HG03571 (cell line): ENCODE data around the gene CNTFR.

ENCODE experiments used
- ATAC-seq: cut with Tn5 transposase; IDR thresholded peaks from one replicate; pipeline ENCODE4 v1.9.1; 2021; ENCODE audit not compliant: unreplicated experiment

Gene CNTFR

DNA sequence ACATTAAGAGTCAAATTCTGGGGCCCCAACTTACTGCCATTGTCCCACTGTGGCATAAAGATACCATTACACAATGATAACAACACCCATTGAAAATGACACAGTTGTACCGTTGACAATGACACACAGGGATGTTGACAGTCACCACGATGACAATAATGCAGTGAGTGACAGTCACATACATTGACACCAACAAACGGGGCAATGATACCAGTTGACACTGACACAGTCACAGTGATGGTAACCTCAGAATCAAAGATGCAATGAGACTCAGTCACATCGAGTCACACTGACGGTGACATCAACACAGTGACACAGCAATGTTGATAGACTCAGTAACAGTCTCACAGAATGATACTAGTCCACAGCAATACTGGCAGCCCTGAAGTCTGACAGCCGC, 16.9 kb downstream of the CNTFR start:
- ATAC-seq, result no peak

DNA sequence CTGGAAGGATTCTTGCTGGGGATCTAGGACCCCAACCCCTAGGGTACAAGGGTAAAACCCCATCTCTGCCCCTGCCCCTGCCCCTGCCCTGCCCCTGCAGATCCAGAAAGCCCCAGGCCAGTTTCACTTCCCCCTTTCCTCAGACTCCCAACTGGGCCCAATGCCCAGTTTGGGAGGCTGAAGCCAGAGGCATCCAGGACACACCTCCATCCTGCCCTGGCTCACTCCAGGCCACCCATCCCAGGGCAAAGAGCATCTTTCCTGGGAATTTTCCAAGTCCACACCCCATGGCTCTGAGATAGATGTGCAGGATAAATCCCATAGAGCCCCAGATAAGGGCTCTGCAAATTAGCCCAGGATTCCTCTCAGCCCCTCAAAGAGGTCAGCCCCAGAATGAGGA, 17.4 kb downstream of the CNTFR start:
- no peak for ATAC-seq

DNA sequence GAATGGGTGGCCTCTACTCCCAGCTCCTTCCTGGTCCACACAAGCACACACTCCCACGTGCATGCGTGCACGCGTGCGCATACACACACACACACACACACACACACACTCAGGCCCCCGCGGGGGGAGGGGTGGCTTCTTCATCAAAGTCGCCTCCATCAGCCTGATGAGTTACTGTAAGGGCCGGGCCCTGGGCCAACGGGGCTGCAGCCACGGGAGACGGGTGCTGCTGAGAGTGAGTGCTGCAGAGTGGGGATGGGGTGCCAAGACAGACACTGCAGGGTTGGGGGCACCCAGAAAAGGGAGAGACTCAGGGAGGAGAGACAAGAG, 18.1 kb downstream of the CNTFR start:
- ATAC-seq, result no peak

DNA sequence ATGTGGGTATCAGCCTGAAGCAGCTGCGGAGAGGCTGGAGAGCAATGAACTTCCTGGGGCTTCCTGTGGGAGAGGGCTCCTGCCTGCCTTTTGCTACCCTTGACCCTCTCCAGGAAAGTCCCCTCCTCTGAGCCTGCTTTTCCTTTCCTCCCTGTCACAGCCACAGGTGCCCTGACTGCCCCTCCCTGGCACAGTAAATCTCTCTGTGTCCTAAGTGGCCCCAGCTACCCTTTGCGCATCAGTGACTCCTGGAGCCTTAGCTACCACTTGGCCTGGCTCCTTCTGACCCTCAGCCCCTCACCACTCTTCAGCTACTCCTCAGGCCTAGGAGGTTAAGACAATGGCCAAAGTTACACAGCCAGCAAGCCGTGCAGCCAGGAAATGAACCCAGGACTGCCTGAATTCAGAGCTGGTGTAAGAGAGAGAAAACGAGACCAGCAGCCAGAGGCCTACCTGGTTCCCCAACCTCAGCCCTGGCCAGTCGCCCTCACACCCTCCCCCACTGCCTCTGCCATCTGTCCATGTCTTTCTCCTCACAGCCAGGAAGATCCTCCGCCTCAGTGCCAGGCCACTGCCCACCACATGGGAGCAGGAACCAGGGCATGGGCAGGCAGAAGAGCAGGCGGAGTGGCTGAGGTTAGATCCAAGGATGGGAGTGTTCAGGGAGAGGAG, 18.6 kb downstream of the CNTFR start:
- no peak for ATAC-seq

DNA sequence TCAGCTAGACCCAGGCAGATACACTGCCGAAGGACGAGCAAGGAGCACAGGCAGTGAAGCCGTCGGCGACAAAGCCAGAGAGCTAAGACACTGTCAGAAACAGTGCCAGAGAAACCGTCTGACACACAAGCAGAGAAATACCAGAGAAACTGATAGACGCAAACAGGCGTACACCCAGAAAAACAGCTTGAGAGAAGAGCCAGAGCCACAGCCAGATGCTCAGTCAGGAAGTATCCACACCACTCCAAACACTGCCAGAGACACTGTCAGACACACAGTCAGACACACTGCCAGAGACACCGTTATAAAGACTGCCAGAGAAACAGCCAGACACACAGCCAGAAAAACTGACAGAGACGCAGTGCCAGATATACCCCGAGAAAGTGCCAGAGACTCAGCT, 19.1 kb downstream of the CNTFR start:
- no peak for ATAC-seq

DNA sequence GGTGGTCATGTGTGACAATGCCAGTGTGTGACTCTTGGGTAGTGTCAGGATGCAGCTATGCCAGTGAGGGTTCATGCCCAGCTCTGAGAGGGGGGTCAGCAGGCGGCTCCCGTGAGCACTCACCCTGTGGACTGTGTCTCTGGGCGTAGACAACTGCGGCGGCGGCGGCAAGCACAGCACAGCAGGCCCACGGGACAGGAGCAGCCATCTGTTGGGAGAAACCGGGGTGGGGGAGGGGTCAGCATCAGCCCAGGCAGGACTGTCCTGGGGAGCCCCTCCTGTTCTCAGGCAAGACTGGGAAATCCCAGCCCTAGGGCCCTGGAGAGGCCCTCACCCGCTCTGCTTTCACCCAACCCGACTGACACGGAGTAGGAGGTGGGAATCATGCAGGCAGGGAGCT, 20.8 kb downstream of the CNTFR start:
- ATAC-seq, result no peak

DNA sequence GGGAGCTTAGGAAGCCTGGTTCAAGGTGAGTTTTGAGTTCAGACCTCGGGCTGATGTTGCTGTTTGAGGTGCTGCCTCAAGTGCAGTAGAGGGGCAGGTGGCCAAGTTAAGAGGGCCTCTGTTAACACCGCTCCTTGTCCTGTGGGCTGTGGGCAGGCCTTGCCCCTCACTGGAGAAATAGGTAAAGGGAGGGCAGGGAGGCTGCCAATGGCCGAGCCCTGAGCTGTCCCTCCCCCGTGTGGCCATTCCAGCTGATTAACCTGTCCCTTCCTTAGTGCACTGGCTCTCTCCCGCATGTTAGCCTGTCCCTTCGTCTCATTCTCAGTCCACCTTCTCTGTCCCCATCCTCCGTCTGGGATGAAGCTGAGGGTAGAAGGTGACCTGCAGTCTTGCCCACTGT, 21.4 kb downstream of the CNTFR start:
- no peak for ATAC-seq

DNA sequence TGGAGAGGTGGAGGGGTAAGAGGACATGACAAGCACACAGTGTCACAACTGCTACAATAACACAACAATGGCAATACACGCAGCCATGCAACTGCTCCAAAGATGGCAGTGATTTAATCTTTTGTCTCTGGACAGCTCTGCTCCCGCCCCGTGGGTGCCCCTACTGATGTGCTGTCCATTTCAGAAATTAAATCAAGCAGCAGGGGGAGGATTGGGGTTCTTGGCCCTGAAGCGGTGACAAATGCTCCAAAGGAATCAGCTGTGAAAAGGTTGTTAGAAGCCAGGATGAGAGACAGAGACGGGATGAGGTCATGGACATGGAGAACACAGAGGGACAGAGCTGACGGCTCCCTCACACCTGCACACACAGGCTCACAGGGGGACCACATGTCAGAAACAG, 22.6 kb downstream of the CNTFR start:
- no peak for ATAC-seq

DNA sequence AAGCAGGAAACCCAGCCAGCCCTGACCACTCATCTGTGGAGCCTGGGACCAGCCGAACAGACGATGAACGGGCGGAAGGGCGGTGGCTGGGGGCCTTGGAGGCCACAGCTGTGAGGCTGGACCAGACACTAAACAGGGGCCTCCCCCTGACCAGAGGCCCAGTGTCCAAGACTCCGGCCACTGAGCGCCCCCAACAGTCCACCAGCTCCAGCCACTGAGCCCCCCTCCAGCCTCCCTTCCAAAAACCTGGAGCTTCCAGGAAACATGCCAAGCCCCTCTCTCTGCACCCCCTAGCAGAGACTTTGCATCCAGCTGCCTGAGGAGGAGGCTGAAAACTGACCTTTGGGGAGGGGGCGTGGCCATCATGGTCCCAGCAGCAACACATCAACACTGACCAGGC, 23.2 kb downstream of the CNTFR start:
- ATAC-seq, result no peak

DNA sequence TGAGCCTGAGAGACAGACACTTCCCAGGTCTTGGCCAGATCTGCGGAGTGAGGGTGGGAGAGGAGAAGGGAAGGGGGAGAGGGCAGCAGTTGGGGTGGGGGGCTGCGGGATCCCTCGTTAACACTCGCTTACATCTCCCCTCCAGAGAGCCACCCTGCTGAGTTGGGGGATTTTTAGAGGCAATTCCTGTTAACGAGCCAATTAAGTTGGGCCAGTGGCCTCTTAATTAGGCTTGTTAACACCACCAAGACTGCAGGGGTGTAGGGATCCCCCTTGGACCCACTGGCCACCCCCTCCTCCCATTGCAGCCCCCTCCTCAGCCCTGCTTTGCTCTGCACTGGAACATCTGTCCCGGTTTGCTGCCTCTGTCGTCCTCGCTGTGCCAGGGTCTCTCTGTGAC, 23.7 kb downstream of the CNTFR start:
- ATAC-seq, result no peak

DNA sequence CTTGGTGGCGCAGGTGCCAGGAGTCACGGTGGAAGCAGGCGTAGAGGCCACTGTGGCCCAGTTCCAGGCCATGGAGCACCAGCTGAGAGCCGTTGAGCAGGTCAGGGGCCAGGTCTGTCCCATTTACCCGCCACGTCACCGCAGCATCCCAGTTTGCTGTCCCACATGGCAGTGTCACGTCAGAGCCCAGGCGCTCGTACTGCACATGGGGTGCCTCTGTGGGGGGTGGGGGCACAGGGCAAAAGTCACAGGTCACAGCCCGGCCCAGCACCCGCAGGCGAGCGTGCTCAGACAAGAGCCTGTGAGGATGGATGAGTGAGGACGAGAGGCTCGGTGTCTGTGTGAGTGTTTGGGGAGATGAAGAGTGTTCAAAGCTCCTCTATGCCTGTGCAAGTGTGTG, 24.9 kb downstream of the CNTFR start:
- ATAC-seq, result no peak

DNA sequence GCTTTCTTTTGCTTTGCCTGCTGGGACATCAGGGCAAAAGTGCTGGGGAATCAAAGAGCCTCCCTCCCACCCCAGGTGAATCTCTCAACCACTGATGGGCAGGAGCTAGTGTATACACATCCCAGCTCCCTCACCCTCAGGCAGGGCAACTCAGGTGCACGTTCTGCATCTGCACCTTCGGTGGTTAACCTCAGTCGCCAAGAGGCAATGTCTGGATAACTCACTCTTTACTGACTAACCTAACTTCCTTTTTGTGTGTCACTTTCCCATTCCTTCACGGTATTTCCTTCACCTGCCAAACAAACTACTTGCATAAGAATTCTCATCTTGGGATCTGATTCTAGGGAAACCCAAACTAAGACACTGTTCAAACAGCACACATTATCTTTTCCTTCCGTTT, 26.3 kb downstream of the CNTFR start:
- ATAC-seq, result no peak

DNA sequence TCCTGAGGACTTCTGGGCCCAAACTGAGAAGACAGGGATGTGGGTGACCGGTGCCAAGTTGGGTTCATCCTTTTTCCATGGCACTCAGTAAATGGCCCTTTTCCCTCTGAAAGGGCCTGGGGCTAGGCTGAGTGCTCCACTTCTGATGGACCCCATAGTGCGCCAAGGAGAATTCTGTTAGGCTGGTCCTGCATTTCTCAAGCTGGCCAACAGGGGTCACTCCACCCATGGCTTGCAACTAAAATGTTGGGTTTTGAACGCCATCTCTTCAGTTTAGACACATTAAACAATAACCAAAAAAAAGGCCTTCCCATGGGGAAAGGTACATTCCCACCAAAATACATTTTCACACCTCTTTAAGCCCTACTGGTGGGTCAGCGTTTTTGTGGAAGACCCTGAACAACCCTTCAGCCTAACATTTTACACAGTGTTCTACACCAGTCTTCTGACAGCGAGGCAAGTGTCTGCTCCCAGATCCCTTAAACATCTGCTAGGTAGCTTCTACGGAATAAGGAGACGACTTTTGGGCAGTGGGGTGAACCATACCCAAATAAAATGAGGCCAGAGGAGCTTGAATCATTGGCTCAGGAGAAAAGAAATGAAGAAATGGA, 27.3 kb downstream of the CNTFR start:
- no peak for ATAC-seq

DNA sequence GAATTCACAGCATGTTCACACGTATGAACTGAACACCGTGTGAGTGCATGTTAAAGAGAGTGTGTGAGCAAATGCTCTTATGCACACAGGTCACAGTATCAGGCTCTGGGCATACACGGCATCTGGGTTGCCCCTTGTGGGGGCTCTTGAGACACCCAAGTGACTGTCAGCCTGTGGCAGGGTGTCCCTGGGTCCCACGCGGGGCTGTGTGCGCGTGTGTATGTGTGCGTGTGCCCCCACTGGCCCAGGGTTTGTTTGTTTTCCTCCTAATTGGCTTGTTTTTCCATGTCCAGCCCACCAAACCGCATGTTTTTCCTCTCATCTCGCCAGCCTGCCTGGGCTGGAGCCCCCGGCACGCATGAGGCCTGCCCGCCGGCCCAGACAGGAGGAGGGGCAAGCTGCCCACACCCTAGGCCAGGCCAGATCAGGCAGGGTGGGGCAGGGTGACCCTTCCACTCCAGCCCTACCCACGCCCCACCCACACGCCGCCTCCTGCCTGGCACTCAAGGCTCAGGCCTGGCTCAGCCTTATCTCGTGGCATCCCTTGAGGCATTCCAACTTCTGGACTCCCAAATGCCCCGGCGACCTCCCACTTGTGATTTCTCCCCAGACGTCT, 28.8 kb downstream of the CNTFR start:
- ATAC-seq, result no peak

DNA sequence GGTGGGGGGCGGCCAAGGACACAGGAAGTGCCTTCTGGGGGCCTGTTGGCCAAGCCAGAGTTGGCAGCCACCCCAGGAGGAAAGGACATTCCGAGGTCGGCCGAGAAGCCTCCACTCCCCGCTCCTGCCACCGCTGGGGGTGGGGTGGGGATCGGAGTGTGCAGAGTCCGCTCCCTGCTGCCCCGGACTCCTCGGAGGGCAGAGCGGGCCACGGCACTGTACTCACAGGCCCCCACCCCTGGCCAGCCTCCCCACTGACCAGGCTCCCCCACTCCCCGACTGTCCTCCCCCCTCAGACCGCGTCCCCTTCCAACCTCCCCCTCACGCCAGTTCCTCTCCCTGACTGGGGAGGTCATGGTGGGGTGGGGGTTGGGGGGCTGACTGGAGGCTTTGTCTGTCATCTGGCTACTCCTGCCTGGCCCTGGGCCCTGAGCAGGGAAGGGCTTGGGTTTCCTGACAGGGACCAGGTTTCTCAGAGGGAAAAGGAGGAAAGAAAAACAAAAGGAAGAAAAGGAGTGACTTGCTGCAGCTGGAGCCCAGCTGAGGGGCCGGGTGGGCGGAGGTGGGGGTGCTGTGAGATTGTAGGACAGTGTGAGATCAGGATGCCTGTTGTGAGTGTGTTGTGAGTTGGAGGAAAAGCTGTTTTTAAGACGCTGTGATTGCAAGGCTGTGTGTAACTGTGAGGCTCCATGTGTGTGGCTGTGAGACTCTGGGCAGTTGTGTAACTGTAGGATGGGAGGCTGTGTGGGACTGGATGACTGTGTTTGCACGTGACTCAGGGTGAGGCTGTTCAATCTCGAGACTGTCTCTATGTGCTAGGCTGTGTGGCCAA, 29.7 kb downstream of the CNTFR start:
- no peak for ATAC-seq

DNA sequence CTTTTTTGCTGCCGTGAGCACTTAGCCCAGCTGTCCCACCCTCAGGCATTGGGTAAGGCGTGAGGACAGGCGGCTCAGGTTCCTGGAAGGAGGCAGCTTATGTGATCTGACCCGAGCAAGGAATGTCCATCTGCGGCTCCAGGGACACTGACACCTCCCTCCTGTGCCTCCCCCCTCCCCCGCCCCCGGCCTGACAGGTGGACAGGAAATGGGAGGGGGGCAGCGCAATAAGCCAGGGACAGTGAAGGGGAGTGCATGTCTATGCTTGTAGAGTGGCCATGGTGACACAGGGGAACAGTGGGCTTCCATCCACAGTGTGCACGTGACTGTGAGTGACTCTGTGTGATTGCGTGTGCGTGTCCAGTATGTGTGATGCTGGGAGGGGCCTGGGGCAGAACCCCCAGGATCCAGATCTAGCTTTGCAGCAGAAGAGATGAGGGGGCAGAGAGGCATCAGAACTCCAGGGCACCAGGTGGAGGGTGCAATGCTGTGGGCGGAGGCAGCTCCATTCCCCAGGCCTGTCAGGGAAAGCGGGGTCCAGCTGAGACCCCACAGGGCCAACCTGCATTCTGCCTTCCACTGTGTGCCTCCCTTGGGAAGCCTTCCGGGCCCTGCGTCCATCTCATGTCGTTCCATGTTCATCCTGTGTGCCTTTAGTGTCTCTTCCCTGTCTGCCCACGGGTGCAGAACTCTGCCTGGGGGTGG, 30.5 kb downstream of the CNTFR start:
- ATAC-seq, result no peak

DNA sequence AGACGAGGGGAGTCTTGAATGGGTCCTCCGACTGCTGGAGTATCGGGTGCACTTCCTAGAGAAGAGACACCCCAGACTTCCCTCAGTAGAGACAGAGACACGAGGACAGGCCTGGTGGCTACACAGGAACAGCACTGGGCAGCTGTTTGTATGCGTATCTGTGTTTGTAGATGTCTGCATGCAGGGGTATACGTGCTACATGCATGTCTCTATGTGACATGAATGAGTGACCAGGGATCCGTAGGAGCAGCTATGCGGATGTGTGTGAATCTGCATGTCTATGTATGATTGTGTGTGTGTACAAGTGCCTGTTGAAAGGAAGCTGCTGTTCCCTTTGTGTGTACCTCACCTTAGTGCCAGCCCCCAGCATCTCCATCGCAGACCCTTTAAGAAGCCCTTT, 31.2 kb downstream of the CNTFR start:
- no peak for ATAC-seq

DNA sequence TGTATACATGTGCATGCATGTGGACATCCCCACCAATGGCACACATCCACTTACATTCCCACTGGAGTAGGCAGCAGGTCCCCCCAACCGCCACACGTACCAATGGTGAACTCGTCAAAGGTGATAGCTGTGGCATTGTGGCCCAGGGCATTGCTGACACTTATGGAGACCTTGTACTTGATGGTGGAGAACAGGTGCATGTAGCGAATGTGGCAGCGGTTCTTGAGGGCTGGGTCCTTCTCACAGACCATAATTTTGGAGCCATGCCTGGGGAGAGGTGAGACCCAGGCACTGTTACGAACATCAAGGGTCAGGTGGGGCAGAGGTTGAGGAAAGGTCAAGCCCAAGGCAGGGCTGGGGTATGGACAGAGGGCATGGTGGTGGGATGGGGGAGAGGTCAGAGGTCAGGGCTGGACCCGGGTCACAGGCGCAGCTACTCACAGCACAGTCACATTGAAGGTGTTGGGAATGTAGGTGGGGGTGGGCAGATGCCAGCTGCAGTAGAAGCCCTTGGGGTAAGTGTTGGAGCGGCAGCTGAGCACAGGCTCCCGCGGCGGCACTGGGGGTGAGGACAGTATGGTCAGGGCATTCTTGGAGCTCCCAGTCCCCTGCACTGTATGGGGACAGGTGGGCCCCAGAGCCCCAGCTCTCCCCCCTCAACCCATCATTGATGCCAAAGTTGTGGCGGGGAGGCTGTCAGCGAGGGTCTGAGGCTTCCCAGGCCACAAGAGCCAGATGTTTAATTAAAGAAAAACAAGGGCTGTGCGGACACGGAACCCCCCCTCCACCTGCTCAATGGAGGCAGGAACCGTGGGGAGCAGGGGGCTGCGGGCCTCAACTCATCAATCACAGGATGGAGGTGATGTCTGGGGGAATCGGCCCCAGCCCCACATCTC, 31.9 kb downstream of the CNTFR start:
- ATAC-seq, result no peak

DNA sequence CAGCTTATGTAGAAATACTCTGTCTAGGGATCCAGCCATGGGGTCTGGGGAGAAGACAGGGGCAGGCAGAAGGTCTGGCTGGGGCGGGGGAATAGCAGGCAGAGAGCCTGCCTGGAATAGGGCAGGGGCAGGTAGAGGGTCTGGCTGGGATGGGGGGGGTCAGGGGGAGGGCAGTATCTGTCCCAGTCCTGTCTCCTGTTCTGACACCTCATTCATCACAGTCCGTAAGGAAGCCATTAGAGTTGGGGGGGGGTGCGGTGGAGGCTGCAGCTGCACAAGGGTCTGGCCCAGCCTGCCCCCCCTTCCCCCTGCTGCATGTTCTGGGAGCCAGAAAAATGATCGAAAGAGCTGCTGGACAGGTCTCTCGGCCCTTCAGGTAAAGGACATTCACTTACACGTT, 32.6 kb downstream of the CNTFR start:
- ATAC-seq, result no peak

DNA sequence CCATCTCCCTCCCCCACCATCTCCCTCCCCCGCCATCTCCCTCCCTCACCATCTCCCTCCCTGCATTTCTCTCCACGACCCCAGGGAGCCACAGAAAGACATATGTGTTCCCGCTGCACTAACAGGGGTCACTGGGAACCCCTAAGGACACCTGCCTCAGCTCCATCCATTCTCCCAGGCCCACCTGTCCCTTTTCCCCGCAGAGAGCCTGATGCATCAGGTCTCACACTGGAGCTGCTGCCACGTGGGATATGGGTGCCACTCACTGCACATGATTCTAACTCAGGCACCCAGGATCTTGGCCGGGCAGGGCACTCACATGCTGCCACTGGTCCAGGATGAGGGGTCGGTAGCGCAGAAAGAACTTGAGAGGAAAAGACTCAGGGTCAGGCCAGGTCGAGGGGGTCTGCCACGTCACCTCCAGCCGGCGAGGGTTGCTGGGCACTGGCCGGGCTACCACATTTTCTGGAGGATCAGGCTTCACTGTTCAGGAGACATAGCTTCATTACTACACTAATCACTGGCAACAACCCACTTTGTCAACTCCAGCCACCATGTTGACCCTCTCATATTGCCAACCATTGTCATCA, 33.5 kb downstream of the CNTFR start:
- ATAC-seq, result no peak
